Erythroblast (primary cell): ENCODE data around the gene ASB7.

Experiments
- GATA1 ChIP-seq: IDR thresholded peaks from 2 replicates; pipeline ENCODE4 v1.6.1; 2011; ENCODE audit warnings: low read depth, mild to moderate bottlenecking, control low read depth, low read length, moderate library complexity
- POLR2A ChIP-seq: IDR thresholded peaks from 2 replicates; pipeline ENCODE4 v1.6.1; 2011; ENCODE audit warnings: mild to moderate bottlenecking, low read length

DNA sequence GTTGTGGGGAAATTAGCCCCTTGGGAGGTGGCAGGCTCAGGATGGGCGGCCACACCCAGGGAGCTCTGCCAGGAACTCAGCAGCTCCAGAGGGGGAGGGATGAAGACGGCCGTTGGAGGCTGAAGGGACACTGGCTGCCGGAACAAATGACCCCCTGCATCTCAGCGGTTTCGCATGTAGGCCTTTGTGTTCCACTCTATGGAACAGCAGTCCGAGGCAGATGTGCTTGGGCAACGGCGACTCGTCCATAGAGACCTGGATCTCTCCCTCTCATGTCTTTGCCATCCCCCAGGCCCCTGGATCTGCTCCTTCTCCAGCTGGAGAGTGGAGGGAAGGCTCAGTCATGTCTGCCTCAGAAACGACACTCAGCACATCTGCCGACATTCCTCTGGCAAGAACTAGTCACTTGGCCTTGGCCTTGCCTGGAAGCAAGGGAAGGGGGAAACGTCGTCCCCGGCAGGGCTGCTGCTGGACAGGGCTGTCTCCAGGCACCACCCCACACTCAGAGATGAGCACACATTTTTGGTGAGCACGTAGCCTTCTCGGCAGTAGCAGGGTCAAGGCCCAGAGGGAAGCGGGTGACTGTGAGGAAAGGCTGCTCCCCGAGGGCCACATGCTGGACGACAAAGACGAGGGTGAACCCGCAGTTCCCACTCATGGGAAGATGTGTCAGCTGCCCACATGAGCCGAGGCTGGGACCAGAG, 83.8 kb downstream of the ASB7 start:
- TF ChIP-seq POLR2A (no peak), GATA1 (no peak)
